HepG2 (cell line): ENCODE results near the gene PEX11B.

Source experiments
- HNRNPLL ChIP-seq: fragments of 200-400 bp; formaldehyde crosslinking; IDR thresholded peaks from 2 replicates; pipeline ENCODE4 v1.6.1; 2017; ENCODE audit warnings: mild to moderate bottlenecking, low read depth, low read length; ENCODE audit not compliant: poor library complexity, severe bottlenecking
- ZNF136 ChIP-seq: sonication (generic); formaldehyde crosslinking; IDR thresholded peaks from 2 replicates; pipeline ENCODE4 v1.8.1; 2022; ENCODE audit warnings: low read depth, mild to moderate bottlenecking, moderate library complexity, missing genetic modification reagents
- ZNF274 ChIP-seq: sonication (generic); formaldehyde crosslinking; IDR thresholded peaks from 2 replicates; pipeline ENCODE4 v1.5.1; 2020; ENCODE audit warnings: mild to moderate bottlenecking, missing genetic modification reagents

- TF ChIP-seq HNRNPLL (no peak), ZNF274 (no peak), ZNF136 (CRISPR knock-in tag) (no peak)
Measured at GRCh38 chr1:145965119-145965744, 46.7 kb upstream of the PEX11B start.
